ENCODE data around the gene ANO10.

- TF ChIP-seq CTCF (IDR thresholded peaks at IDR 0.05) (no peak), POLR2A (IDR thresholded peaks at IDR 0.05) (no peak)
Measured at GRCh38 chr3:43379343-43379742, 242.5 kb downstream of the ANO10 start.
